ENCODE measurements around the gene ZNF385A.

Gene ZNF385A

GRCh38 chr12:54368709-54369596 lies 15.6 kb downstream of the ZNF385A start:
- DNase-seq (ENCODE audit: low read depth): peak; percentile 88
- peak; percentile 87 for TF ChIP-seq CTCF (IDR thresholded peaks at IDR 0.05; ENCODE audit: insufficient read depth, low read depth, low read length, missing control alignments)
- no peak overlapping the region for H3K4me3 ChIP-seq (ENCODE audit: low read length)

GRCh38 chr12:54368025-54368708 lies 16.4 kb downstream of the ZNF385A start:
- no peak for TF ChIP-seq CTCF (IDR thresholded peaks at IDR 0.05; ENCODE audit: insufficient read depth, low read depth, low read length, missing control alignments)
- DNase-seq (ENCODE audit: low read depth): no peak
- no peak overlapping the region for H3K4me3 ChIP-seq (ENCODE audit: low read length)

- TF ChIP-seq CTCF (IDR thresholded peaks at IDR 0.05; ENCODE audit: insufficient read depth, low read depth, low read length, missing control alignments): no peak
- DNase-seq (ENCODE audit: low read depth): no peak
- no peak within 1 kb of the TSS for H3K4me3 ChIP-seq (ENCODE audit: low read length)
Observed at GRCh38 chr12:54364413-54364812, 20.1 kb downstream of the ZNF385A start, which contains the start of gene GPR84. Gene GPR84, minus strand, starts transcription at chr12:54364486. Its CDS starts 635 bp downstream, at chr12:54363851.

GRCh38 chr12:54363618-54364017 lies 20.9 kb downstream of the ZNF385A start:
- no peak overlapping the region for H3K4me3 ChIP-seq (ENCODE audit: low read length)
- no peak for DNase-seq (ENCODE audit: low read depth)
- no peak for TF ChIP-seq CTCF (IDR thresholded peaks at IDR 0.05; ENCODE audit: insufficient read depth, low read depth, low read length, missing control alignments)

- H3K4me3 ChIP-seq (ENCODE audit: low read length): no peak overlapping the region
- no peak for DNase-seq (ENCODE audit: low read depth)
- no peak for TF ChIP-seq CTCF (IDR thresholded peaks at IDR 0.05; ENCODE audit: insufficient read depth, low read depth, low read length, missing control alignments)
Observed at GRCh38 chr12:54363047-54363446, 21.5 kb downstream of the ZNF385A start.

GRCh38 chr12:54360717-54361456 lies 23.6 kb downstream of the ZNF385A start:
- peak; percentile 96 for TF ChIP-seq CTCF (IDR thresholded peaks at IDR 0.05; ENCODE audit: insufficient read depth, low read depth, low read length, missing control alignments)
- no peak overlapping the region for H3K4me3 ChIP-seq (ENCODE audit: low read length)
- peak; percentile 82 for DNase-seq (ENCODE audit: low read depth)

All from epithelial cell of esophagus (primary cell).